Skeletal muscle satellite cell (primary cell): Measurements from ENCODE around the gene NRIP1.

Experiments used
- H3K27me3 ChIP-seq: 2 replicates; pipeline ENCODE4 v1.7.0; 2013; ENCODE audit warnings: low read length; ENCODE audit not compliant: control insufficient read depth, insufficient read depth
- H3K36me3 ChIP-seq: 2 replicates; pipeline ENCODE4 v1.7.0; 2013; ENCODE audit warnings: mild to moderate bottlenecking, control low read depth, low read length; ENCODE audit not compliant: insufficient read depth
- H3K4me1 ChIP-seq: 2 replicates; pipeline ENCODE4 v1.7.0; 2013; ENCODE audit warnings: low read length; ENCODE audit not compliant: control insufficient read depth, insufficient read depth
- H3K4me2 ChIP-seq: 2 replicates; pipeline ENCODE4 v1.7.0; 2013; ENCODE audit warnings: mild to moderate bottlenecking, low read length
- H3K4me3 ChIP-seq: 2 replicates; pipeline ENCODE4 v1.7.0; 2013; ENCODE audit warnings: low read length
- H3K9ac ChIP-seq: 2 replicates; pipeline ENCODE4 v1.7.0; 2013; ENCODE audit warnings: mild to moderate bottlenecking, low read depth, low read length, moderate library complexity
- H3K9me3 ChIP-seq: replicated peaks from 2 replicates; pipeline ENCODE4 v1.7.0; 2013; ENCODE audit warnings: mild to moderate bottlenecking, control low read depth, low read length

NRIP1 gene

GRCh38 chr21:14987370-14988170 is 77.2 kb downstream of the NRIP1 start:
- Histone ChIP-seq H3K4me1 (no peaks in the 10 kb centered on the region), H3K9me3 (no peaks in the 10 kb centered on the region), H3K36me3 (peaks cover 6% of the 10 kb centered on the region), H3K9ac (no peak overlapping the region), H3K4me3 (no peak overlapping the region), H3K4me2 (no peak overlapping the region), H3K27me3 (no peaks in the 10 kb centered on the region)

- H3K36me3 ChIP-seq, result no peaks in the 10 kb centered on the region
- H3K4me1 ChIP-seq, result no peaks in the 10 kb centered on the region
- H3K4me2 ChIP-seq, result no peak overlapping the region
These were observed 79.5 kb downstream of the NRIP1 start for GRCh38 chr21:14985306-14985705.

GRCh38 chr21:14982336-14982735 is 82.5 kb downstream of the NRIP1 start:
- no peaks in the 10 kb centered on the region for H3K27me3 ChIP-seq
- H3K9ac ChIP-seq, result no peak overlapping the region
- no peaks in the 10 kb centered on the region for H3K36me3 ChIP-seq
- H3K4me1 ChIP-seq, result peaks cover 1% of the 10 kb centered on the region
- H3K4me2 ChIP-seq, result no peak overlapping the region
- no peak overlapping the region for H3K4me3 ChIP-seq
- H3K9me3 ChIP-seq, result no peaks in the 10 kb centered on the region

More at GRCh38 chr21:14985306-14985705, 79.5 kb downstream of the NRIP1 start:
- H3K9me3 ChIP-seq, result no peaks in the 10 kb centered on the region
- H3K4me3 ChIP-seq, result no peak overlapping the region
- H3K27me3 ChIP-seq, result no peaks in the 10 kb centered on the region
- no peak overlapping the region for H3K9ac ChIP-seq

- Histone ChIP-seq H3K27me3 (no peaks in the 10 kb centered on the region), H3K9ac (no peak overlapping the region), H3K4me3 (no peak overlapping the region), H3K4me1 (peaks cover 4% of the 10 kb centered on the region), H3K36me3 (no peaks in the 10 kb centered on the region), H3K9me3 (no peaks in the 10 kb centered on the region), H3K4me2 (no peak overlapping the region)
These were observed 83.6 kb downstream of the NRIP1 start for GRCh38 chr21:14981246-14981645.

GRCh38 chr21:14979264-14979663 is 85.5 kb downstream of the NRIP1 start:
- Histone ChIP-seq H3K36me3 (no peaks in the 10 kb centered on the region), H3K4me2 (no peak overlapping the region), H3K9me3 (no peaks in the 10 kb centered on the region), H3K4me1 (peaks cover 7% of the 10 kb centered on the region), H3K9ac (no peak overlapping the region), H3K4me3 (no peak overlapping the region), H3K27me3 (no peaks in the 10 kb centered on the region)

- Histone ChIP-seq H3K36me3 (no peaks in the 10 kb centered on the region), H3K4me2 (no peak overlapping the region), H3K4me1 (peaks cover 7% of the 10 kb centered on the region), H3K9me3 (no peaks in the 10 kb centered on the region), H3K27me3 (no peaks in the 10 kb centered on the region), H3K4me3 (no peak overlapping the region), H3K9ac (no peak overlapping the region)
These were observed 87.0 kb downstream of the NRIP1 start for GRCh38 chr21:14977814-14978213.

- Histone ChIP-seq H3K9me3 (no peaks in the 10 kb centered on the region), H3K36me3 (no peaks in the 10 kb centered on the region), H3K4me2 (no peak overlapping the region), H3K27me3 (no peaks in the 10 kb centered on the region), H3K4me3 (no peak overlapping the region), H3K4me1 (peaks cover 7% of the 10 kb centered on the region), H3K9ac (no peak overlapping the region)
These were observed 89.5 kb downstream of the NRIP1 start for GRCh38 chr21:14975136-14975919.

GRCh38 chr21:14972678-14973077 is 92.1 kb downstream of the NRIP1 start:
- H3K4me1 ChIP-seq, result peaks cover 14% of the 10 kb centered on the region
- no peak overlapping the region for H3K4me2 ChIP-seq
- H3K36me3 ChIP-seq, result peaks cover 6% of the 10 kb centered on the region
- no peak overlapping the region for H3K9ac ChIP-seq
- no peak overlapping the region for H3K4me3 ChIP-seq
- H3K9me3 ChIP-seq, result no peaks in the 10 kb centered on the region
- H3K27me3 ChIP-seq, result no peaks in the 10 kb centered on the region

GRCh38 chr21:14968821-14969220 is 96.0 kb downstream of the NRIP1 start:
- Histone ChIP-seq H3K27me3 (no peaks in the 10 kb centered on the region), H3K4me1 (peaks cover 7% of the 10 kb centered on the region)

GRCh38 chr21:14968029-14968428 is 96.8 kb downstream of the NRIP1 start:
- no peak overlapping the region for H3K4me3 ChIP-seq

More at GRCh38 chr21:14968821-14969220, 96.0 kb downstream of the NRIP1 start:
- Histone ChIP-seq H3K4me3 (no peak overlapping the region), H3K9me3 (no peaks in the 10 kb centered on the region), H3K4me2 (no peak overlapping the region), H3K9ac (no peak overlapping the region), H3K36me3 (peaks cover 22% of the 10 kb centered on the region)

GRCh38 chr21:14964621-14965020 is 100.2 kb downstream of the NRIP1 start:
- Histone ChIP-seq H3K4me2 (no peak overlapping the region), H3K27me3 (no peaks in the 10 kb centered on the region), H3K9me3 (no peaks in the 10 kb centered on the region), H3K4me3 (no peak overlapping the region), H3K4me1 (peaks cover 7% of the 10 kb centered on the region), H3K9ac (no peak overlapping the region), H3K36me3 (peaks cover 22% of the 10 kb centered on the region)

More at GRCh38 chr21:14968029-14968428, 96.8 kb downstream of the NRIP1 start:
- Histone ChIP-seq H3K9ac (no peak overlapping the region), H3K9me3 (no peaks in the 10 kb centered on the region), H3K36me3 (peaks cover 22% of the 10 kb centered on the region), H3K4me1 (peaks cover 7% of the 10 kb centered on the region), H3K4me2 (no peak overlapping the region), H3K27me3 (no peaks in the 10 kb centered on the region)
